Karpas-422 (cell line): ENCODE data around the gene MAGI1. TPM values are rescaled to one million over a fixed set of nuclear protein-coding genes. Genes with fewer than 3 reads are reported as not detected.

Source experiments
- DNase-seq: peaks from one replicate; pipeline ENCODE4 v3.0.0-alpha.2; 2015
- H2AFZ ChIP-seq: fragments of 200-600 bp; sonication (generic); 2 replicates; pipeline ENCODE4 v1.6.1; 2014; ENCODE audit warnings: antibody characterized with exemption, low read length, mixed read lengths
- H3K27ac ChIP-seq: fragments of 200-600 bp; sonication (generic); 2 replicates; pipeline ENCODE4 v1.5.1; 2014; ENCODE audit warnings: mild to moderate bottlenecking, low read length, moderate library complexity
- H3K27me3 ChIP-seq: fragments of 200-600 bp; sonication (generic); 2 replicates; pipeline ENCODE4 v1.6.1; 2014; ENCODE audit warnings: low read length, mixed read lengths
- H3K36me3 ChIP-seq: fragments of 200-600 bp; sonication (generic); 2 replicates; pipeline ENCODE4 v1.6.1; 2014; ENCODE audit warnings: low read length, mixed read lengths; ENCODE audit not compliant: insufficient read depth
- H3K4me1 ChIP-seq: fragments of 200-600 bp; sonication (generic); 2 replicates; pipeline ENCODE4 v1.6.1; 2014; ENCODE audit warnings: mild to moderate bottlenecking, low read length, mixed read lengths
- H3K4me2 ChIP-seq: fragments of 200-600 bp; sonication (generic); 2 replicates; pipeline ENCODE4 v1.6.1; 2014; ENCODE audit warnings: low read length, low read depth, mild to moderate bottlenecking; ENCODE audit not compliant: poor library complexity, severe bottlenecking
- H3K4me3 ChIP-seq: fragments of 200-600 bp; sonication (generic); 2 replicates; pipeline ENCODE4 v1.5.1; 2014; ENCODE audit warnings: mild to moderate bottlenecking, antibody characterized with exemption, low read length, mixed read lengths
- H3K79me2 ChIP-seq: fragments of 200-600 bp; sonication (generic); 2 replicates; pipeline ENCODE4 v1.6.1; 2014; ENCODE audit warnings: mild to moderate bottlenecking, low read length, mixed read lengths
- H3K9ac ChIP-seq: fragments of 200-600 bp; sonication (generic); 2 replicates; pipeline ENCODE4 v1.6.0; 2014; ENCODE audit warnings: low read length
- H3K9me2 ChIP-seq: fragments of 200-600 bp; sonication (generic), shearing (Covaris generic); replicated peaks from 2 replicates; pipeline ENCODE4 v1.6.0; 2014; ENCODE audit warnings: mild to moderate bottlenecking, low read length, moderate library complexity; ENCODE audit not compliant: insufficient read depth
- H3K9me3 ChIP-seq: fragments of 300-700, 200-600 bp; sonication (generic); 2 replicates; pipeline ENCODE4 v1.6.1; 2014; ENCODE audit warnings: low read length, mixed read lengths
- H4K20me1 ChIP-seq: fragments of 200-600 bp; sonication (generic); 2 replicates; pipeline ENCODE4 v1.6.1; 2014; ENCODE audit warnings: mild to moderate bottlenecking, antibody characterized with exemption, low read length, low read depth; ENCODE audit not compliant: insufficient read depth
- total RNA-seq: library from RNA; depleted of rRNA; stranded (reverse); fragments of >200 nt; shearing (Covaris generic); gene quantifications from 2 replicates; pipeline ENCODE4 v1.2.3, GENCODE V29; 2014; ENCODE audit warnings: low replicate concordance

MAGI1 gene
- total RNA-seq, 1 experiment from 2014 or later, result 0.71 TPM

DNA sequence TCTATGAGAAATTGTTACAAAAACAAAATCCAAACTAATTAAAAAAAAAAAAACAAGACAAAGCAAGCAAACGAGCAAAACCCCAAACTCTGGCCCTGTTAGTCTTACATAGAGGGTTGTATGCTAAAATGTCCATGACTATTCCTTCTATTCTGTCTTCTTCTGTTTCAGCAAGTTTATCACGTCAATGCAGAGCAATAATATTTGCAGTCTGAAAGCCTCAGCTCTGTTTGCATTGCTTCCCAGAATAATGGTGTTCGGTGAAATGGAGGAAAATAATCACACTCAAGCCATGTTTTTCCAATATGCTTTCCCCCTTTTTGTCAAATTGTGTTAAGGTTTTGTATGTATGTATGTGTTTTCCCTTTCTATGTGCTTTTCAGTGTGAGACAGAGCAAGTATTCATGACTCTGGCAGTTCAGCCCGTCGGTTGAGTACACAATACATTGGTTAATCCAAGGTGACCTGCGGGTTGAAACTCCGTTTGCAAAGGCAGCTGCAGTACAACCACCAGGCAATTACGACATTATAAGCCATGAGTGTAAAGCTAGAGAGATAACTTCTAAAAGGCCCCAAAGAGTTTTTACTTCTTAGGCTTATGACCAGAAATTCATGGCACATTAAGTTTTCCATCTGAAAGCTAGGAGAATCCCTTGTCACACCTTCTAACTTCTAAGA is 34.9 kb upstream of the MAGI1 start:
- H3K9me3 ChIP-seq, result no peaks in the 10 kb centered on the region
- no peaks in the 10 kb centered on the region for H3K9me2 ChIP-seq
- no peak overlapping the region for H3K4me3 ChIP-seq
- no peaks in the 10 kb centered on the region for H3K36me3 ChIP-seq
- H2AFZ ChIP-seq, result no peak overlapping the region
- H3K79me2 ChIP-seq, result no peaks in the 10 kb centered on the region
- no peak overlapping the region for H3K27ac ChIP-seq
- H3K4me1 ChIP-seq, result no peaks in the 10 kb centered on the region
- H3K4me2 ChIP-seq, result no peak overlapping the region
- H3K27me3 ChIP-seq, result no peaks in the 10 kb centered on the region
- no peak for DNase-seq
- H3K9ac ChIP-seq, result no peak overlapping the region
- no peaks in the 10 kb centered on the region for H4K20me1 ChIP-seq

- H3K4me1 ChIP-seq, result no peaks in the 10 kb centered on the region
- H3K36me3 ChIP-seq, result no peaks in the 10 kb centered on the region
- no peak overlapping the region for H3K4me2 ChIP-seq
- no peak overlapping the region for H2AFZ ChIP-seq
- no peak for DNase-seq
- H4K20me1 ChIP-seq, result no peaks in the 10 kb centered on the region
- no peak overlapping the region for H3K27ac ChIP-seq
- H3K79me2 ChIP-seq, result no peaks in the 10 kb centered on the region
- no peaks in the 10 kb centered on the region for H3K9me2 ChIP-seq
- no peak overlapping the region for H3K9ac ChIP-seq
- H3K27me3 ChIP-seq, result no peaks in the 10 kb centered on the region
- no peaks in the 10 kb centered on the region for H3K9me3 ChIP-seq
- no peak overlapping the region for H3K4me3 ChIP-seq
Measured at GRCh38 chr3:66068255-66068654, 29.5 kb upstream of the MAGI1 start.

DNA sequence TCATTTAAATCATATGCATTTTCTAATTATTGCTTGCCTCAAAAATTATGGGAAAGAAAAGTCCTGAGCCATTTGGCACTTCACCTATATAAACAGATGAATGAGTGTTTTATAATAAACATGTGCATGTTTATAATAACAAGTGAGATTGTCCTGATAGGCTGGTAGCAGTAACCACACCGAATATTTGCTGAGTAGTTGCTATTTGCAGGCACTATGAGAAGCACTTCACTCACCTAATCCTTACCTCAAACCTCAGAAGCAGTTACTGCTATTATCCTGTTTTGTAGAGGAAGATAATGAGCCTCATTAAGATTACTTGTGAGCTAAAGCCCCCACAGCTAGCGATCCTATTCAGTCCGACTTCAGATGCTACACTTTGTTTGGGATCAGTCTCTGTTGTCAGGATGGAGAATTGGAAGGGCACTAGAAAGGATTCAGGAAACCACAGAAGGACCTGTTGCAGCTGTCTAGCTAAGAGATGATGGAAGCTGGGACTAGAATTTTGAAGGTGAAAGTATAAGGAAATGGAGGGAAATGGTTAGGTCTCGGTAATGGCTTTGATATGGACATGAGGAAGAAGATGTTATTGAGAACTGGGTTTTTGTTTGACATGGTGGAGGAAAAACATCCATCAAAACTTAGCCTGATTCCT is 28.4 kb upstream of the MAGI1 start:
- no peaks in the 10 kb centered on the region for H3K9me3 ChIP-seq
- no peak overlapping the region for H2AFZ ChIP-seq
- DNase-seq, result no peak
- H3K9ac ChIP-seq, result no peak overlapping the region
- no peaks in the 10 kb centered on the region for H3K4me1 ChIP-seq
- no peaks in the 10 kb centered on the region for H3K27me3 ChIP-seq
- no peak overlapping the region for H3K4me2 ChIP-seq
- no peaks in the 10 kb centered on the region for H3K36me3 ChIP-seq
- H3K79me2 ChIP-seq, result no peaks in the 10 kb centered on the region
- H4K20me1 ChIP-seq, result no peaks in the 10 kb centered on the region
- H3K9me2 ChIP-seq, result no peaks in the 10 kb centered on the region
- no peak overlapping the region for H3K4me3 ChIP-seq
- H3K27ac ChIP-seq, result no peak overlapping the region

GRCh38 chr3:66055289-66055688 is 16.6 kb upstream of the MAGI1 start:
- Histone ChIP-seq H3K79me2 (no peaks in the 10 kb centered on the region), H3K4me1 (no peaks in the 10 kb centered on the region), H3K27ac (no peak overlapping the region)

GRCh38 chr3:66053550-66054094 is 14.9 kb upstream of the MAGI1 start:
- Histone ChIP-seq H3K9me3 (no peaks in the 10 kb centered on the region), H3K4me2 (no peak overlapping the region), H3K27me3 (no peaks in the 10 kb centered on the region), H3K36me3 (no peaks in the 10 kb centered on the region), H2AFZ (no peak overlapping the region), H3K79me2 (no peaks in the 10 kb centered on the region), H3K9me2 (no peaks in the 10 kb centered on the region), H4K20me1 (no peaks in the 10 kb centered on the region), H3K27ac (no peak overlapping the region), H3K9ac (no peak overlapping the region), H3K4me1 (no peaks in the 10 kb centered on the region), H3K4me3 (no peak overlapping the region)
- no peak for DNase-seq

More at GRCh38 chr3:66055289-66055688, 16.6 kb upstream of the MAGI1 start:
- Histone ChIP-seq H3K4me2 (no peak overlapping the region), H3K27me3 (no peaks in the 10 kb centered on the region), H3K9me3 (no peaks in the 10 kb centered on the region), H3K9ac (no peak overlapping the region), H4K20me1 (no peaks in the 10 kb centered on the region), H3K4me3 (no peak overlapping the region), H3K9me2 (no peaks in the 10 kb centered on the region), H3K36me3 (no peaks in the 10 kb centered on the region), H2AFZ (no peak overlapping the region)
- no peak for DNase-seq

DNA sequence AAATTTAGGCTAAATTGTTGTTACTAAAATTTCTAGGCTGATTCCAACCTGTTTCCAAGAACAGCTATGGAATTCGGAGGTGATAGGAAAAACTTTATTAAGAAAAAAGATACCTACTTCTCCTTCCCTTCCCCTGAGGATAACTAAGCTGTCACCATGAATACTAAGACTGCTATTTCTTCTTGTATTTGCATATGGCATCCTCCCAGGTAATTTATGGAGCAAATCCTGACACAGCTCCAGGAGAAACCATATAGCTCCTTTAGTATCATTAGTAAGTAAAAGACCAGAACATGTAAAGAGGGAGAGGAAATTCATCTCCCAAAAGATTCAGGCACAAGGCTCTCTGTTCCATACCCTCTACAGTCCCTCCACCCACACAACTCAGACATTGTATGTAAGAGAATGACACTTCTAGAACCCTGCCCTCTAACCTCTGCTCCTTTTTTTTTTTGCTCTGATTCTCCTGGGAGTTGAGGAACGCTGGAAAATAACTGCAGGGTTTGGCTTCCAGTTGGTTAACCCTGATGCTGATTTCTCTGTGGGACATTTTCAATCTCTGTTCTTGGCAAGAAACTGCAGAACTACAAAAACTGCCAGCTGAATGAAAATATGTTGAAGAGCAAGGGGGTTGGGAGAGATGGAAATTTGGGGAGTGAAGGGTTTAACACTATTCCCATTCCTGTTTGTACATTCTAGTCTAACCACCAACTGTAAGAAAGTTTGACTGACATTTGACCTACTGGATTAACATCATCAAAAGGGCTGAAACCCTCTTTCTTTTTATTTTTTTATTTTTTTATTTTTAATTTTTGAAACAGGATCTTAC is 14.2 kb upstream of the MAGI1 start:
- no peak overlapping the region for H3K9ac ChIP-seq
- no peaks in the 10 kb centered on the region for H3K9me2 ChIP-seq
- no peaks in the 10 kb centered on the region for H4K20me1 ChIP-seq
- H3K9me3 ChIP-seq, result no peaks in the 10 kb centered on the region
- no peak overlapping the region for H3K27ac ChIP-seq
- no peaks in the 10 kb centered on the region for H3K27me3 ChIP-seq
- H2AFZ ChIP-seq, result no peak overlapping the region
- H3K4me2 ChIP-seq, result no peak overlapping the region
- no peaks in the 10 kb centered on the region for H3K4me1 ChIP-seq
- DNase-seq, result no peak
- no peak overlapping the region for H3K4me3 ChIP-seq
- no peaks in the 10 kb centered on the region for H3K36me3 ChIP-seq
- no peaks in the 10 kb centered on the region for H3K79me2 ChIP-seq

- no peak for DNase-seq
- Histone ChIP-seq H3K9ac (no peak overlapping the region), H3K9me3 (no peaks in the 10 kb centered on the region), H3K9me2 (no peaks in the 10 kb centered on the region), H2AFZ (no peak overlapping the region), H3K36me3 (no peaks in the 10 kb centered on the region), H3K79me2 (no peaks in the 10 kb centered on the region), H3K4me2 (no peak overlapping the region), H3K4me3 (no peak overlapping the region), H3K27me3 (no peaks in the 10 kb centered on the region), H4K20me1 (no peaks in the 10 kb centered on the region), H3K4me1 (no peaks in the 10 kb centered on the region), H3K27ac (no peak overlapping the region)
Measured at GRCh38 chr3:66050821-66051220, 12.1 kb upstream of the MAGI1 start.

- Histone ChIP-seq H3K36me3 (no peaks in the 10 kb centered on the region), H4K20me1 (no peaks in the 10 kb centered on the region), H3K79me2 (no peaks in the 10 kb centered on the region), H3K4me3 (no peak overlapping the region), H3K9me2 (no peaks in the 10 kb centered on the region), H3K27ac (no peak overlapping the region), H3K9me3 (no peaks in the 10 kb centered on the region), H3K27me3 (no peaks in the 10 kb centered on the region), H3K4me1 (no peaks in the 10 kb centered on the region), H3K9ac (no peak overlapping the region), H2AFZ (no peak overlapping the region), H3K4me2 (no peak overlapping the region)
- DNase-seq, result no peak
Measured at GRCh38 chr3:66048051-66048395, 9.3 kb upstream of the MAGI1 start.
